H1 (cell line): Measurements from ENCODE around the gene LMAN1L. TPM values are rescaled to one million over a fixed set of nuclear protein-coding genes. Genes with fewer than 3 reads are reported as not detected.
A peak's percentile ranks its signal among the peaks of the same experiment; 100 is the strongest.

ENCODE experiments used
- CTCF ChIA-PET: fragments of 300-600 bp; sonication (Branson Sonifier 250); formaldehyde crosslinking; loops from one replicate; lab custom pipeline; 2021; ENCODE audit not compliant: partially characterized antibody; lab: Charles Lee
- POLR2A ChIA-PET: fragments of 300-600 bp; sonication (Branson Sonifier 250); formaldehyde crosslinking; loops from one replicate; lab custom pipeline; 2021; ENCODE audit warnings: inconsistent platforms; ENCODE audit not compliant: partially characterized antibody; lab: Charles Lee
- DNase-seq, 2 experiments: peaks; one replicate each; pipeline versions ENCODE4 v3.0.0 to v3.0.0-alpha.2; 2010 to 2022; ENCODE audit warnings: low spot score in 2 of 2, low read depth in 1 of 2, mixed read lengths in 1 of 2
- FAIRE-seq: peaks from 2 replicates; lab custom pipeline; 2011; peaks lifted over from hg19 to GRCh38; lab: Jason Lieb, UNC
- H2AFZ ChIP-seq: 2 replicates; pipeline ENCODE4 v1.8.1; 2012; ENCODE audit warnings: low read length, inconsistent platforms
- H2AK5ac ChIP-seq: 2 replicates; pipeline ENCODE4 v1.6.1; 2013; ENCODE audit warnings: low read depth, low read length
- H2BK120ac ChIP-seq: replicated peaks from 2 replicates; pipeline ENCODE3; 2013; ENCODE audit warnings: low read depth, low read length, inconsistent platforms
- H2BK12ac ChIP-seq: 2 replicates; pipeline ENCODE4 v1.6.1; 2013; ENCODE audit warnings: low read depth, low read length
- H2BK15ac ChIP-seq: 2 replicates; pipeline ENCODE4 v1.6.1; 2013; ENCODE audit warnings: low read length
- H2BK20ac ChIP-seq: 2 replicates; pipeline ENCODE4 v1.6.1; 2013; ENCODE audit warnings: low read length
- H2BK5ac ChIP-seq: 2 replicates; pipeline ENCODE4 v1.6.1; 2013; ENCODE audit warnings: low read depth, low read length
- H3K14ac ChIP-seq: 2 replicates; pipeline ENCODE4 v1.6.1; 2013; ENCODE audit warnings: inconsistent platforms; ENCODE audit not compliant: insufficient read length
- H3K18ac ChIP-seq: 2 replicates; pipeline ENCODE4 v1.6.1; 2013; ENCODE audit warnings: low read length; ENCODE audit errors: extremely low read depth
- H3K23ac ChIP-seq: 2 replicates; pipeline ENCODE4 v1.6.1; 2013; ENCODE audit warnings: inconsistent platforms; ENCODE audit not compliant: insufficient read length
- H3K23me2 ChIP-seq: 2 replicates; pipeline ENCODE4 v1.6.1; 2013; ENCODE audit warnings: low read depth, low read length
- H3K27ac ChIP-seq: 2 replicates; pipeline ENCODE4 v1.6.1; 2011; ENCODE audit warnings: low read depth, low read length, inconsistent platforms
- H3K27me3 ChIP-seq, 4 experiments: replicated peaks in 1 of 4; 1 replicate in 1 of 4; 2 replicates in 3 of 4; pipeline versions ENCODE4 v1.6.1 to v1.8.1; 2011 to 2013; ENCODE audit warnings: low read length in 3 of 4, mild to moderate bottlenecking in 3 of 4, inconsistent platforms in 2 of 4, mixed read lengths in 2 of 4, moderate library complexity in 1 of 4; ENCODE audit not compliant: control insufficient read depth in 3 of 4, insufficient read depth in 3 of 4; ENCODE audit errors: extremely low read depth in 1 of 4
- H3K36me3 ChIP-seq, 4 experiments: 2 replicates each; pipeline versions ENCODE4 v1.6.1 to v1.8.1; 2011 to 2013; ENCODE audit warnings: mild to moderate bottlenecking in 4 of 4, low read length in 3 of 4, moderate library complexity in 2 of 4, control low read depth in 1 of 4, inconsistent platforms in 1 of 4; ENCODE audit not compliant: insufficient read depth in 4 of 4, control insufficient read depth in 2 of 4
- H3K4ac ChIP-seq: replicated peaks from 2 replicates; pipeline ENCODE3; 2013; ENCODE audit warnings: low read length, low read depth, mixed read lengths, inconsistent platforms; ENCODE audit not compliant: insufficient read length
- H3K4me1 ChIP-seq, 4 experiments: replicated peaks in 1 of 4; 1 replicate in 1 of 4; 2 replicates in 3 of 4; pipeline versions ENCODE4 v1.6.1 to v1.8.1; 2011 to 2013; ENCODE audit warnings: low read length in 3 of 4, inconsistent platforms in 2 of 4, mixed read lengths in 1 of 4; ENCODE audit not compliant: insufficient read depth in 4 of 4, control insufficient read depth in 3 of 4
- H3K4me2 ChIP-seq, 2 experiments: 2 replicates each; pipeline versions ENCODE4 v1.6.1 to v1.8.1; 2011 to 2013; ENCODE audit warnings: low read depth in 2 of 2, low read length in 2 of 2, control low read depth in 1 of 2, inconsistent platforms in 1 of 2, mild to moderate bottlenecking in 1 of 2; ENCODE audit not compliant: insufficient read depth in 1 of 2
- H3K4me3 ChIP-seq, 4 experiments: fragments of 200-600, 300-600 bp in 1 of 4; sonication (generic), shearing (Covaris generic), sonication (Bioruptor Twin) in 1 of 4; 2 replicates each; pipeline versions ENCODE4 v1.5.1 to v1.8.1; 2011 to 2016; ENCODE audit warnings: low read length in 4 of 4, low read depth in 3 of 4, control low read depth in 2 of 4, inconsistent platforms in 2 of 4, mild to moderate bottlenecking in 2 of 4, mixed read lengths in 1 of 4, moderate library complexity in 1 of 4; ENCODE audit not compliant: insufficient read depth in 2 of 4; ENCODE audit errors: extremely low read depth in 1 of 4
- H3K56ac ChIP-seq: replicated peaks from 2 replicates; pipeline ENCODE3; 2013; ENCODE audit warnings: low read depth, mild to moderate bottlenecking, mixed read lengths, low read length, inconsistent platforms; ENCODE audit not compliant: insufficient read length
- H3K79me1 ChIP-seq: 2 replicates; pipeline ENCODE4 v1.6.1; 2013; ENCODE audit warnings: low read depth, low read length, control low read depth
- H3K79me2 ChIP-seq, 2 experiments: 2 replicates each; pipeline versions ENCODE4 v1.6.1 to v1.8.1; 2012 to 2013; ENCODE audit warnings: low read length in 2 of 2, mild to moderate bottlenecking in 2 of 2, inconsistent platforms in 1 of 2; ENCODE audit not compliant: insufficient read depth in 2 of 2, control insufficient read depth in 1 of 2
- H3K9ac ChIP-seq, 4 experiments: replicated peaks in 1 of 4; 1 replicate in 1 of 4; 2 replicates in 3 of 4; pipeline versions ENCODE4 v1.6.1 to v1.8.1; 2011 to 2013; ENCODE audit warnings: low read depth in 3 of 4, low read length in 3 of 4, control low read depth in 2 of 4, mild to moderate bottlenecking in 2 of 4, moderate library complexity in 2 of 4, inconsistent platforms in 1 of 4; ENCODE audit errors: extremely low read depth in 1 of 4
- H3K9me3 ChIP-seq, 2 experiments: 2 replicates each; pipeline versions ENCODE4 v1.6.1 to v1.8.1; 2012 to 2013; ENCODE audit warnings: mild to moderate bottlenecking in 2 of 2, moderate library complexity in 2 of 2, control low read depth in 1 of 2, inconsistent platforms in 1 of 2, low read depth in 1 of 2, low read length in 1 of 2, mixed read lengths in 1 of 2; ENCODE audit not compliant: insufficient read depth in 2 of 2
- H4K20me1 ChIP-seq, 2 experiments: replicated peaks in 1 of 2; 2 replicates each; pipeline versions ENCODE3 to v1.8.1; 2011 to 2013; ENCODE audit warnings: inconsistent platforms in 2 of 2, low read length in 2 of 2, mild to moderate bottlenecking in 1 of 2; ENCODE audit not compliant: insufficient read depth in 2 of 2, control insufficient read depth in 1 of 2
- H4K5ac ChIP-seq: 2 replicates; pipeline ENCODE4 v1.6.1; 2013; ENCODE audit warnings: low read length, low read depth, mixed read lengths, inconsistent platforms; ENCODE audit not compliant: insufficient read length
- H4K8ac ChIP-seq: 2 replicates; pipeline ENCODE4 v1.8.0; 2013; ENCODE audit warnings: mild to moderate bottlenecking, moderate library complexity, low read length, inconsistent platforms; ENCODE audit not compliant: insufficient read depth; ENCODE audit errors: extremely low read depth
- H4K91ac ChIP-seq: replicated peaks from 2 replicates; pipeline ENCODE3; 2013; ENCODE audit warnings: low read length, mixed read lengths, inconsistent platforms; ENCODE audit not compliant: insufficient read length
- BCL11A ChIP-seq, 2 experiments: IDR thresholded peaks; one replicate each; pipeline ENCODE4 v1.6.1; 2011; ENCODE audit warnings: low read depth in 2 of 2, low read length in 2 of 2, mild to moderate bottlenecking in 2 of 2
- CBX5 ChIP-seq: fragments of 300-800, 300-1000 bp; sonication (generic); IDR thresholded peaks from 2 replicates; pipeline ENCODE4 v1.7.1; 2016; ENCODE audit warnings: antibody characterized with exemption, low read length, low read depth
- CEBPB ChIP-seq: IDR thresholded peaks from 2 replicates; pipeline ENCODE4 v1.6.1; 2012; ENCODE audit warnings: low read depth, low read length
- E2F6 ChIP-seq: IDR thresholded peaks from 2 replicates; pipeline ENCODE4 v1.6.1; 2012; ENCODE audit warnings: inconsistent platforms
- EGR1 ChIP-seq: IDR thresholded peaks from 2 replicates; pipeline ENCODE4 v1.6.1; 2011; ENCODE audit warnings: low read depth, low read length, borderline replicate concordance
- EZH2 ChIP-seq: fragments of 200-600 bp; sonication (generic); IDR thresholded peaks from 2 replicates; pipeline ENCODE4 v1.7.1; 2012; ENCODE audit warnings: low read depth, mild to moderate bottlenecking, moderate library complexity, low read length, inconsistent platforms; ENCODE audit not compliant: severe bottlenecking
- GTF2F1 ChIP-seq: IDR thresholded peaks from 2 replicates; pipeline ENCODE4 v1.6.1; 2012; ENCODE audit warnings: low read depth, low read length, improper control_type of control experiment, borderline replicate concordance
- JUN ChIP-seq: IDR thresholded peaks from 2 replicates; pipeline ENCODE4 v1.6.1; 2011; ENCODE audit warnings: low read depth, mild to moderate bottlenecking, improper control_type of control experiment, low read length
- JUND ChIP-seq: IDR thresholded peaks from 2 replicates; pipeline ENCODE4 v1.6.1; 2011; ENCODE audit warnings: mild to moderate bottlenecking, improper control_type of control experiment, low read length
- MAX ChIP-seq: IDR thresholded peaks from 2 replicates; pipeline ENCODE4 v1.6.1; 2012; ENCODE audit warnings: inconsistent platforms
- SAP30 ChIP-seq: fragments of 300-600 bp; sonication (generic); IDR thresholded peaks from 2 replicates; pipeline ENCODE4 v1.7.1; 2012; ENCODE audit warnings: low read length, moderate library complexity, mild to moderate bottlenecking, inconsistent platforms; ENCODE audit not compliant: insufficient read depth, insufficient replicate concordance
- TAF1 ChIP-seq: IDR thresholded peaks from 2 replicates; pipeline ENCODE4 v1.6.1; 2011; ENCODE audit warnings: mild to moderate bottlenecking, low read depth, low read length
- TEAD4 ChIP-seq: IDR thresholded peaks from 2 replicates; pipeline ENCODE4 v1.6.1; 2012; ENCODE audit warnings: low read depth, low read length, inconsistent platforms, mixed read lengths
- YY1 ChIP-seq: IDR thresholded peaks from 2 replicates; pipeline ENCODE4 v1.6.1; 2011; ENCODE audit warnings: low read depth, mild to moderate bottlenecking, low read length
- WGBS, 2 experiments: shearing (Covaris generic) in 1 of 2; methylation state at CpG; one replicate each; pipeline versions ENCODE4 v1.1.6 to v1.1.7; 2013 to 2015; ENCODE audit warnings: low lambda C conversion rate in 2 of 2, mixed read lengths in 2 of 2, inconsistent platforms in 1 of 2, low coverage in 1 of 2, missing lambda C conversion rate in 1 of 2; ENCODE audit not compliant: insufficient replicate concordance in 2 of 2, insufficient coverage in 1 of 2, insufficient read length in 1 of 2; ENCODE audit errors: extremely low coverage in 1 of 2, missing lambda C conversion rate in 1 of 2; 5-methylcytosine and 5-hydroxymethylcytosine counted together
- polyA plus RNA-seq, 7 experiments: library from polyadenylated mRNA; depleted of rRNA in 3 of 7; stranded (reverse) in 5 of 7; unstranded in 2 of 7; fragments of >200 nt in 5 of 7; fragments of 200-250 nt in 2 of 7; gene quantifications; 1 replicate in 5 of 7; 2 replicates in 1 of 7; 4 replicates in 1 of 7; pipeline versions ENCODE4 v1.2.1 to v1.2.3, GENCODE V29; 2011 to 2013; ENCODE audit warnings: missing spikeins in 2 of 7, mixed read lengths in 2 of 7
- total RNA-seq: library from RNA; stranded (reverse); fragmentation: NEBNext Ultra II Directional; extraction: Animal tissue kit (Norgen Biotek cat#: 25700); gene quantifications from 2 replicates; pipeline ENCODE4 v1.2.1, GENCODE V29; 2021

Gene LMAN1L
- total and polyA plus RNA-seq, 2 of the 8 experiments (the other 6 are each of a cell fraction or from before 2014, with no cell fraction given) = not detected

GRCh38 chr15:74855857-74856256 is 43.2 kb downstream of the LMAN1L start:
- Histone ChIP-seq H2BK15ac (no peak overlapping the region), H4K8ac (peak overlapping the region; percentile 71; the same call in 1 of the 2 replicates), H3K56ac (no peak overlapping the region), H3K23me2 (no peaks in the 10 kb centered on the region), H3K4me1 (peaks cover 0 to 1% (median 0%) of the 10 kb centered on the region in 4 experiments; a peak in 1 of 7 replicates), H3K27me3 (no peaks in the 10 kb centered on the region), H2BK120ac (no peak overlapping the region), H4K20me1 (peaks cover 0 to 8% of the 10 kb centered on the region in 2 experiments), H2BK5ac (no peak overlapping the region), H3K23ac (no peak overlapping the region), H2AFZ (no peak overlapping the region), H3K4ac (no peak overlapping the region), H3K79me1 (peaks cover 6% of the 10 kb centered on the region), H2AK5ac (no peak overlapping the region), H2BK20ac (no peak overlapping the region), H4K91ac (no peak overlapping the region), H4K5ac (no peak overlapping the region), H3K9me3 (no peaks in the 10 kb centered on the region), H3K27ac (no peak overlapping the region), H3K14ac (no peak overlapping the region), H3K9ac (no peak overlapping the region), H3K18ac (no peak overlapping the region), H2BK12ac (no peak overlapping the region), H3K79me2 (no peaks in the 10 kb centered on the region), H3K36me3 (peaks cover 2 to 19% (median 10%) of the 10 kb centered on the region in 4 experiments; a peak in 6 of 8 replicates), H3K4me2 (no peak overlapping the region), H3K4me3 (no peak overlapping the region)
- FAIRE-seq (no peak), DNase-seq (no peak)
- ChIA-PET CTCF (interaction anchor here (0.6 to 4.9 kb wide), 12 partner anchors 12 to 1053 kb away, joined by 3 to 24 read pairs (median 4); partner anchors contain the start of gene ULK3), POLR2A (interaction anchor here (1.1 to 2.3 kb wide), 2 partner anchors 44 to 51 kb away, joined by 3 to 6 read pairs; partner anchors contain the start of gene FAM219B)
- 91% methylated on average over 2 of the region's 2 CpGs; no CpG with 5 or more reads in 1 of the 2 experiments for WGBS, 2 experiments
- TF ChIP-seq GTF2F1 (no peak), JUN (no peak), SAP30 (no peak), JUND (no peak), YY1 (no peak), TAF1 (no peak), CBX5 (no peak), EZH2 (no peak), BCL11A (IDR thresholded peaks at IDR 0.05; ENCODE audit: low read depth in 2 of 2, low read length in 2 of 2) (no peak), EGR1 (no peak), E2F6 (no peak), TEAD4 (no peak), CEBPB (no peak), MAX (no peak)
